ACC112 (cell line): ENCODE data around the gene THRA.

Experiments
- H2AFZ ChIP-seq: fragments of 200-600 bp; sonication (generic); one replicate; pipeline ENCODE4 v1.6.0; 2017; ENCODE audit warnings: antibody characterized with exemption, low read length; ENCODE audit not compliant: unreplicated experiment
- H3K27ac ChIP-seq: fragments of 200-600 bp; sonication (generic); 2 replicates; pipeline ENCODE4 v1.5.1; 2014; ENCODE audit warnings: low read depth, mild to moderate bottlenecking, antibody characterized with exemption, low read length, moderate library complexity
- H3K27me3 ChIP-seq: fragments of 200-600 bp; sonication (generic); 2 replicates; pipeline ENCODE4 v1.6.1; 2014; ENCODE audit warnings: mild to moderate bottlenecking, antibody characterized with exemption, low read length, moderate library complexity, mixed read lengths; ENCODE audit not compliant: insufficient read depth
- H3K36me3 ChIP-seq: fragments of 200-600 bp; sonication (generic); 2 replicates; pipeline ENCODE4 v1.6.1; 2016; ENCODE audit warnings: mild to moderate bottlenecking, antibody characterized with exemption, low read length, moderate library complexity, mixed read lengths; ENCODE audit not compliant: insufficient read depth
- H3K4me1 ChIP-seq: fragments of 200-600 bp; sonication (generic); one replicate; pipeline ENCODE4 v1.6.1; 2016; ENCODE audit warnings: low read length, mixed read lengths; ENCODE audit not compliant: insufficient read depth, unreplicated experiment, control insufficient read depth
- H3K4me3 ChIP-seq: fragments of 200-600 bp; sonication (generic); 2 replicates; pipeline ENCODE4 v1.5.1; 2014; ENCODE audit warnings: mild to moderate bottlenecking, low read depth, low read length
- H3K79me2 ChIP-seq: fragments of 200-600 bp; sonication (generic); one replicate; pipeline ENCODE4 v1.6.0; 2016; ENCODE audit warnings: low read length; ENCODE audit not compliant: control insufficient read depth, unreplicated experiment, insufficient read depth

The THRA gene

DNA sequence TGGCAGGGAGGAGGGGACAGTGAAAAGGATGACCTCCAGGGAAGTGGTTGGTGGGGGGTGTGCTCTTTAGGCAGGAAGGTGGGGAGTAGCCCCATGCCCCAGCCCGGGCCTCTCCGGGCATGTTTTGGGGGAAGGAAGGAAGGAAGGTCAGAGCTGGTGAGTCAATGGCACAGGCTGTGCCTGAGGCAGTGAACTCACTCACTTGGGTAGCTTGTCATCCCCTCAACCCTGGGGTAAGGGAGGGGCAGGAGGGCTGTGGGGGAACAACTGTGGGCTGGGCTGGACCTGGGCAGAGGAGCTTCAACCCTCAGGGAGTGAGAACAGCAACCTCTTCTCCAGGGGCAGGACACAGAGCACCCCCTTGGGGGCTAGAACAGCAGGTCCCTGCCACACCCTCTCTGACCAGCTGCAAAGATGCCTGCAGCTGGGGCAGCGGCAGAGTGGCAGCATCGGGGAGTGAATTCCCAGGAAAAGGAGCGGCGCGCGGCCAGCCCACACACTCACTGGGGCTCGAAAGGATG is 41.3 kb upstream of the THRA start:
- H3K36me3 ChIP-seq = peaks cover 4% of the 10 kb centered on the region; the same call in 1 of the 2 replicates
- H3K4me1 ChIP-seq = peaks cover 97% of the 10 kb centered on the region
- H3K27ac ChIP-seq = peak overlapping the region; percentile 88
- H3K4me3 ChIP-seq = peak overlapping the region; percentile 9; the same call in 1 of the 2 replicates
- H3K27me3 ChIP-seq = no peaks in the 10 kb centered on the region
- peaks cover 2% of the 10 kb centered on the region for H3K79me2 ChIP-seq
- H2AFZ ChIP-seq = no peak overlapping the region

GRCh38 chr17:40022497-40022896 is 40.3 kb upstream of the THRA start:
- H3K79me2 ChIP-seq = peaks cover 2% of the 10 kb centered on the region
- H3K36me3 ChIP-seq = peaks cover 4% of the 10 kb centered on the region; the same call in 1 of the 2 replicates
- no peak overlapping the region for H3K4me3 ChIP-seq
- H3K4me1 ChIP-seq = peaks cover 93% of the 10 kb centered on the region
- peak overlapping the region; percentile 88 for H3K27ac ChIP-seq
- H2AFZ ChIP-seq = no peak overlapping the region
- H3K27me3 ChIP-seq = no peaks in the 10 kb centered on the region

- H3K36me3 ChIP-seq = peaks cover 4% of the 10 kb centered on the region; the same call in 1 of the 2 replicates
- H3K79me2 ChIP-seq = peaks cover 2% of the 10 kb centered on the region
- H3K27ac ChIP-seq = 0 out of 2 replicates have a peak overlapping the region, but pooled peaks have one; percentile 5
- no peak overlapping the region for H2AFZ ChIP-seq
- no peaks in the 10 kb centered on the region for H3K27me3 ChIP-seq
- no peak overlapping the region for H3K4me3 ChIP-seq
- peaks cover 88% of the 10 kb centered on the region for H3K4me1 ChIP-seq
Observed at GRCh38 chr17:40022961-40023541, 39.7 kb upstream of the THRA start.

- Histone ChIP-seq H3K79me2 (peaks cover 2% of the 10 kb centered on the region), H2AFZ (no peak overlapping the region), H3K4me3 (no peak overlapping the region), H3K27me3 (no peaks in the 10 kb centered on the region), H3K27ac (peak overlapping the region; percentile 5; the same call in 1 of the 2 replicates), H3K36me3 (peaks cover 4% of the 10 kb centered on the region; the same call in 1 of the 2 replicates), H3K4me1 (peaks cover 81% of the 10 kb centered on the region)
Observed at GRCh38 chr17:40023590-40024292, 39.0 kb upstream of the THRA start.

- peaks cover 69% of the 10 kb centered on the region for H3K4me1 ChIP-seq
- H3K36me3 ChIP-seq = peaks cover 8% of the 10 kb centered on the region; the same call in 1 of the 2 replicates
- peak overlapping the region; percentile 14 for H3K27ac ChIP-seq
- no peaks in the 10 kb centered on the region for H3K27me3 ChIP-seq
- H2AFZ ChIP-seq = no peak overlapping the region
- H3K4me3 ChIP-seq = no peak overlapping the region
- peaks cover 2% of the 10 kb centered on the region for H3K79me2 ChIP-seq
Observed at GRCh38 chr17:40024901-40025300, 37.9 kb upstream of the THRA start.

DNA sequence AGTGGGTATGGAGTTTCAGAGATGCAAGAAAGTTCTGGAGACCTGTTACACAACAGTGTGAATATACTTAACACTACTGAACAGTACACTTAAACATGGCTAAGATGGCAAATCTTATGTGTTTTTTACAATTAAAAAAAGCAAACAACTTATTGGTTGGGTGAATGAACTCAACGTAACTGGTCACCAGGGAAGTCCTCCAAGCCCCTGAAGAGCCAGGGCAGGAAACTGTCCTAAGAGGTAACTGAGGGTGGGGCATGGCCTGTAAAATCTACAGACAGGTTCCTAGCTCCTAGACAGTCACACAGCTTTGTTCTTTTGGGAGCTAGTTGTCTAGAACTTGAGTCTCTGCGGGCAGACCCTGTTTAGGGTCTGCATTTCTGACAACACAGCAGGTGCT is 37.2 kb upstream of the THRA start:
- peak overlapping the region; percentile 14 for H3K27ac ChIP-seq
- peaks cover 8% of the 10 kb centered on the region; the same call in 1 of the 2 replicates for H3K36me3 ChIP-seq
- no peak overlapping the region for H3K4me3 ChIP-seq
- no peaks in the 10 kb centered on the region for H3K79me2 ChIP-seq
- no peaks in the 10 kb centered on the region for H3K27me3 ChIP-seq
- H2AFZ ChIP-seq = no peak overlapping the region
- peaks cover 63% of the 10 kb centered on the region for H3K4me1 ChIP-seq

DNA sequence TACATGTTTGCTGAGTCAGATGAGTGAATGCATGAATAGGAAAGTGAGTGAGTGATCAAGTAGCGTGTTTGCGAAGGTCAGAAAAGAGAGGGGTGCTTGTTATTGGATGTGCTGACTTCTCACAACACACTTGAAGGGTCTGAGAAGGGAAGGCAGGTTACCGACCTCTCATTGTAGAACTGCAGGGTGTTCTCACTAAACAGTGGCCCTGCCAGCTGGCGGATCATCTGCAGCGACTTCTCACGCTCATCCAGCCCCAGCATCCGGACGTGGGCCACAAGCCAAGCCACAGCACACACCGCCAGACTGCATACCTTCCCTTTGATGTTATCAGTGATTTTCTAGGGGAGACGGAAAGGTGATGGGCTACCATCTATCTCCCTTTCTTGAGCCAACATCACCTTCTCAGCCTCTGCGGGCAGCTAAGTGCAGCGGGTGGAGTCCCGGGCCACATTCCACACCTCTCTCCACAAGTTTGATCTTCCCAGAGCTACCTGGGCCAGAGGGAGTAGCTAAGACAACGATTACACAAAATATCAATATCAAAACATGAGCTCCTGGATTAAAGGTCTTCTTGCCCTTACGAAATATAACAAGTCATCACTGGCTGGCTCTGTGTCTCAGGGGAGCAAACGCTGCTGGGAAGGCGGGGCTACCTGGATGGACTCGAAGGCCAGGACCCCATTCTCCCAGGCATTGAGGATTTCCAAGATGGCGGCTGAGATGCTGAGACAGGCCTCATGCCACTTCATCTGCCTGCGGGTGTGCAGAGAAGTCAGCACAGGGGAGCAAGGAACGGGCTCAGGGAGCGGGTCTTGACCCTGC is 36.6 kb upstream of the THRA start:
- Histone ChIP-seq H3K4me1 (peaks cover 56% of the 10 kb centered on the region), H3K27me3 (no peaks in the 10 kb centered on the region), H3K4me3 (no peak overlapping the region), H3K36me3 (peaks cover 11% of the 10 kb centered on the region; the same call in 1 of the 2 replicates), H3K27ac (no peak overlapping the region), H2AFZ (no peak overlapping the region), H3K79me2 (no peaks in the 10 kb centered on the region)

DNA sequence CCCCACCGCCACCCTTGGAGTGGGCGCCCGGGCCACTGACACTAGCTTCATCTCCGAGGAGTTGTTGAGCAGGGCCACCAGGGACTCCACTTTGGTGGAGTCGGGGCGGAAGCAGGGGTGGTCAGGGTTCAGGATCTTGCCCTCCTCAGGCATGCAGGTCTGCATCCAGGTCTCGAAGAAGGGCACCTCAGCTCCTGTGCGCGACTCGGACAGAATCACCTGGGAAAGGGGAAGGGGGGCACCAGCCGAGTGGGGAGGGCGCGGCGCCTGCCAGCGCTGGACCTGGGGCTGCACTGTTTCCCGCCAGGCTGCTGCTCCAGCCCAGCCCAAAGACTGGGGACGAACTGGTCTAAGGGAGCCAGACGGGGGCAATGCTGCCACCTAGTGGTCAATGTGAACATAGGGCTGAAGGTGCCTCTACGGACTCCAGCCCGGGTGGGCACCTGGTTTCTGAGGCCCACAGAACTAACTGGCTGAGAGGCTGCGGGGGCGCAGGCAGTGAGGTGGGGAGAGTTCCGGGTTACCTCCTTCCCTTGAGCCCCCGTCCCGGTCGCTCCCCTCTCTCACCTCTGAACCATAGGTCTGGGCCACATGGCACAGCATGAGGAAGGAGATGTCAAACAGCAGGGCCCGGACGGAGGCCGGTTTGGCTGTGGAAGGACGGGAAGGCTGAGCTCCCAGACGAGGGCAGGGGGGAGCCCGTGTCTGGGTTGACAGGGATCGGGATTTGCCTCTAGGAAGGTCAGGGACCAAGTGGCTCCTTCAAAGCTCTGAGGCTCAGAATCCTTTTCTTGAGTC is 35.8 kb upstream of the THRA start:
- Histone ChIP-seq H2AFZ (no peak overlapping the region), H3K27me3 (no peaks in the 10 kb centered on the region), H3K36me3 (peaks cover 11% of the 10 kb centered on the region; the same call in 1 of the 2 replicates), H3K4me1 (peaks cover 48% of the 10 kb centered on the region), H3K79me2 (no peaks in the 10 kb centered on the region), H3K27ac (no peak overlapping the region), H3K4me3 (no peak overlapping the region)

DNA sequence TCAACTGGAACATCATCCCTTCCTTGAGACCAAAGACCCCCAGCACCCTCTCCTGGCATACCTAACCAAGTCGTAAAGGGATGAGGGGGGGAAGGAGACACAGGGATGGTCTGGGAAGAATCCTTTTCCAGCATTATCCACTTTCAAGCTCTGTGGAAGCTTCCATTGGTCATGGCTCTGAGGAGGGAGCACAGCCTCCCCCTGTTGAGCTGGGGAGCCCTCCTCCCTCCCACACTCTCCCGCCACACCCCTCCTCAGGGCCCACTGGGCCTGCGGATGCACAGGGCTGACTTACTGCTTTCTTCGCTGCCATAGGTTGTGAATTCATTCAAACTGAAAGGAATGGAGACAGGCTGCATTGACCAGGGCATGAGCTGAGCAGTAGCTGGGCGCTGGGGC is 35.2 kb upstream of the THRA start:
- peaks cover 42% of the 10 kb centered on the region for H3K4me1 ChIP-seq
- no peak overlapping the region for H2AFZ ChIP-seq
- H3K27me3 ChIP-seq = no peaks in the 10 kb centered on the region
- peaks cover 11% of the 10 kb centered on the region; the same call in 1 of the 2 replicates for H3K36me3 ChIP-seq
- H3K27ac ChIP-seq = no peak overlapping the region
- no peak overlapping the region for H3K4me3 ChIP-seq
- no peaks in the 10 kb centered on the region for H3K79me2 ChIP-seq

DNA sequence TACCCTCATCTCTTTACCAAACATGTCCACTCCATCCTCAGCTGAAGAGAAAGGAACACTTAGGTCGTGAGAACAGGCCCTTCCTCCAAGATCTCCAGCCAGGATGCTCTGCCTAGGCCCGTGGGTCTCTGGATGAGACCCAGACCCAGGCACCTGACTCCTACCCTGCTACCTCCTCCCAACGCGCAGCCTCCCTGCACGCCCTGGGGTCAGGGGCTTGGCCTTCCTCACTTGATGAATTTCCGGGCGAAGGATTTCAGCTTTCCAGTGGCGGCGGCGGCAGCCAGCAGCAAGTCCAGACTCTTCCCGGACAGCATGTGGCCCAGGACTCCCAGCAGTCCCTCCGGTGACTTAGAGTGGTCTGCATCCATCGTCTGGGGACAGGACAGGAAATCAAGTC is 34.2 kb upstream of the THRA start:
- Histone ChIP-seq H3K27ac (no peak overlapping the region), H3K4me1 (peaks cover 32% of the 10 kb centered on the region), H3K27me3 (no peaks in the 10 kb centered on the region), H3K79me2 (no peaks in the 10 kb centered on the region), H2AFZ (no peak overlapping the region), H3K36me3 (peaks cover 11% of the 10 kb centered on the region; the same call in 1 of the 2 replicates), H3K4me3 (no peak overlapping the region)
